ENCODE results near the gene ATP6V1C2.

GRCh38 chr2:10704034-10704594, 17.3 kb upstream of the ATP6V1C2 start:
- no peak for TF ChIP-seq POLR2A (IDR thresholded peaks at IDR 0.05; ENCODE audit: low read depth, low read length)
- no peak for TF ChIP-seq CTCF (conservative IDR thresholded peaks at IDR 0.05; ENCODE audit: low read depth, low read length)
- TF ChIP-seq RAD21 (IDR thresholded peaks at IDR 0.05; ENCODE audit: low read length) = no peak
- no peak for TF ChIP-seq SMC3 (IDR thresholded peaks at IDR 0.05; ENCODE audit: low read depth, low read length)
